Osteocyte (in vitro differentiated cells): Measurements from ENCODE around the gene PLEKHG3. TPM values are rescaled to one million over a fixed set of nuclear protein-coding genes. Genes with fewer than 3 reads are reported as not detected.
A peak's percentile ranks its signal among the peaks of the same experiment; 100 is the strongest.
"Not testable (repeated sequence)": the region's sequence is repeated elsewhere in the genome, so short reads cannot be mapped to it uniquely, and the experiment has no call there.

Source experiments
- DNase-seq: peaks from one replicate; pipeline ENCODE4 v3.0.0; 2021; ENCODE audit warnings: mixed read lengths; ENCODE audit not compliant: unreplicated experiment; ENCODE audit errors: extremely low spot score
- H3K27ac Mint-ChIP-seq: one replicate; pipeline ENCODE4 v1.8.0; 2021; ENCODE audit warnings: mild to moderate bottlenecking, mixed read lengths; ENCODE audit not compliant: unreplicated experiment
- H3K27me3 Mint-ChIP-seq: one replicate; pipeline ENCODE4 v1.8.0; 2021; ENCODE audit warnings: mixed read lengths; ENCODE audit not compliant: unreplicated experiment
- H3K36me3 Mint-ChIP-seq: one replicate; pipeline ENCODE4 v1.8.0; 2021; ENCODE audit warnings: mixed read lengths; ENCODE audit not compliant: unreplicated experiment
- H3K4me1 Mint-ChIP-seq: one replicate; pipeline ENCODE4 v1.8.0; 2021; ENCODE audit warnings: mixed read lengths; ENCODE audit not compliant: unreplicated experiment
- H3K4me3 Mint-ChIP-seq: one replicate; pipeline ENCODE4 v1.8.0; 2021; ENCODE audit warnings: mild to moderate bottlenecking, moderate library complexity, mixed read lengths; ENCODE audit not compliant: unreplicated experiment
- H3K9me3 Mint-ChIP-seq: one replicate; pipeline ENCODE4 v1.8.0; 2021; ENCODE audit warnings: mixed read lengths; ENCODE audit not compliant: unreplicated experiment
- long read RNA-seq: library from polyadenylated mRNA; unstranded; transcript quantifications from one replicate; pipeline ENCODE4 v2.0.0, GENCODE V29; 2021
- total RNA-seq: library from RNA; stranded (reverse); gene quantifications from 2 replicates; pipeline ENCODE4 v1.2.1, GENCODE V29; 2021
- TF ChIP-seq, protein P1 (sequence below): fragments of 200-600 bp; sonication (generic); IDR thresholded peaks from 2 replicates; pipeline ENCODE4 v1.5.0; 2021; ENCODE audit warnings: antibody characterized with exemption, mild to moderate bottlenecking, moderate library complexity

The PLEKHG3 gene
- total RNA-seq = 96.3 and 98.3 TPM in 2 replicates
- long read RNA-seq, partial matches to known transcripts = 7 of 16 reads
- long read RNA-seq, other reads (novel, unspliced or antisense) = 7 of 16 reads

DNA sequence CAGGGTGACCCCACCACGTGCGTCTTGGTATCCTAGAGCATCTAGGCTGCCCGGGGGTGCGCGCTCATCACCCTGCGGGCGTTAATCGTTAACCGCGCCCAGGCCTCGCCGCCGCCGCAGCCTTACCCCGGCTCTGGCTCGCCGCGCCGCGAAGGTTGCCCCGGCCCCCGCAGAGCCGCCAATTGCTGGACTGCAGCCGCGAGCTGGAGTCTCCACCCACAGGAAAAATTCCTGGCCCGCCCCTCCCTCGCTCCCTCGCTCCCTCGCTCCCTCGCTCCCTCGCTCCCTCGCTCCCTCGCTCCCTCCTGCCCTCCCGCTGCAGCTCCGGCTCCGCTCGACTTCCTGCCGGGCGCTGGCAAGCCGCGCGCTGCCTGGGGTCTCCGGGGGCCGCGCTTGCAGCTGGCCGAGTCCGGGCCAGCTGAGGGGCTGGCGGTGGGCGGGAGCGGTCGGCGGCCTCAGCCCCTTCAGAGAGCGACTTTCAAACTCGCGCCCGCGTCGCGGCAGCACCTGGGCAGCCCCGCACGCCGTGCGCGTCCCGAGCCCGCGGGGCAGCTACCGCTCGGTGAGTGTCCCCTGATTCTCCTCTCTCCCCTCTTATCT, at the start of gene PLEKHG3:
Gene PLEKHG3, plus strand, starts transcription at position 282 of the 600 bp plus-strand sequence. CDS start 23,208 bp downstream, outside the sequence.
- TF ChIP-seq, protein P1, sequence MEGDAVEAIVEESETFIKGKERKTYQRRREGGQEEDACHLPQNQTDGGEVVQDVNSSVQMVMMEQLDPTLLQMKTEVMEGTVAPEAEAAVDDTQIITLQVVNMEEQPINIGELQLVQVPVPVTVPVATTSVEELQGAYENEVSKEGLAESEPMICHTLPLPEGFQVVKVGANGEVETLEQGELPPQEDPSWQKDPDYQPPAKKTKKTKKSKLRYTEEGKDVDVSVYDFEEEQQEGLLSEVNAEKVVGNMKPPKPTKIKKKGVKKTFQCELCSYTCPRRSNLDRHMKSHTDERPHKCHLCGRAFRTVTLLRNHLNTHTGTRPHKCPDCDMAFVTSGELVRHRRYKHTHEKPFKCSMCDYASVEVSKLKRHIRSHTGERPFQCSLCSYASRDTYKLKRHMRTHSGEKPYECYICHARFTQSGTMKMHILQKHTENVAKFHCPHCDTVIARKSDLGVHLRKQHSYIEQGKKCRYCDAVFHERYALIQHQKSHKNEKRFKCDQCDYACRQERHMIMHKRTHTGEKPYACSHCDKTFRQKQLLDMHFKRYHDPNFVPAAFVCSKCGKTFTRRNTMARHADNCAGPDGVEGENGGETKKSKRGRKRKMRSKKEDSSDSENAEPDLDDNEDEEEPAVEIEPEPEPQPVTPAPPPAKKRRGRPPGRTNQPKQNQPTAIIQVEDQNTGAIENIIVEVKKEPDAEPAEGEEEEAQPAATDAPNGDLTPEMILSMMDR = no peak
- H3K36me3 Mint-ChIP-seq = no peaks in the 10 kb centered on the region
- H3K27ac Mint-ChIP-seq = peak within 1 kb of the TSS; percentile 81
- H3K4me1 Mint-ChIP-seq = peaks cover 53% of the 10 kb centered on the region
- peak within 1 kb of the TSS; percentile 84 for H3K4me3 Mint-ChIP-seq
- H3K9me3 Mint-ChIP-seq = no peaks in the 10 kb centered on the region
- peak; percentile 94 for DNase-seq
- H3K27me3 Mint-ChIP-seq = no peaks in the 10 kb centered on the region

DNA sequence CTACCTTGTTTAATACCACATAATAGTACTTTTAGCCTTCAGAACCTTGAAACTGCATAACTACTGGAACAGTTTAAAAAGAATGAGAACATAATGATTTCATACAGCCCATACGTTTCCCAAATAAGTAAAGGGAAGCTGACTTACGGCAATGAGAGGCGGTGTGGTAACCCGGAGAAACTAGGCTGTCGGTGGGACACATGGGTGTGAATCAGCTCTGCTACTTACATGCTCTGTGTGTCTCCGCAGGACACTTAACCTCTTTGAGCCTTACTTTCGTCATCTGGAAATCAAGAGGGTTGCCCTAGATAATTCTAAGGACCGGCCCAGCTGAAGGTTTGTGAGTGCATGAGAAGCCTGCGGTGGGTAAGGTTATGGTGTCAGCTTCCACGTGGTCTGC, 49.3 kb upstream of the PLEKHG3 start:
- Mint-ChIP-seq H3K4me3 (no peak overlapping the region), H3K9me3 (no peaks in the 10 kb centered on the region), H3K36me3 (no peaks in the 10 kb centered on the region), H3K4me1 (peaks cover 37% of the 10 kb centered on the region), H3K27ac (peak overlapping the region; percentile 95), H3K27me3 (no peaks in the 10 kb centered on the region)
- TF ChIP-seq, protein P1 = no peak
- DNase-seq = no peak

DNA sequence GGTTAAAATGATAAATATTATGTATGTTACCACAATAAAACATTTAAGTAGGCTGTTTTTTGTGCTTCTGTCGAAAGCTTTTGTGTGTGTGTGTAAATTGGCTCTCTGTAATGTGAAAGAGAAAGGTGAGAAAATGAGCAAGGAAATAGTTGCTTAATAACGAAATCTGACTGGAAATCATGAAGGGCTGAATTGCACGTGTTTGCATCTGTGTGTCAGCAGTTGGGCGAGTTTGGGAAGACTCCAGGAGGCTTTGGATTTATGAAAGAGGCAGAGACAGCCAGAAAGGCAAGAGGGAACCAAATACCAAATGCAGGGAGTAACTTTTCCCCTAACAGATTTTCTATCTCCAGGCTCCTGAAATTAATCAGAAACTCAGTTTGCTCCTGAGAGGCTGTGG, 47.2 kb upstream of the PLEKHG3 start:
- DNase-seq = no peak
- Mint-ChIP-seq H3K27me3 (no peaks in the 10 kb centered on the region), H3K4me1 (peaks cover 35% of the 10 kb centered on the region), H3K4me3 (no peak overlapping the region), H3K9me3 (no peaks in the 10 kb centered on the region), H3K27ac (peak overlapping the region; percentile 50), H3K36me3 (no peaks in the 10 kb centered on the region)
- TF ChIP-seq, protein P1 = no peak

DNA sequence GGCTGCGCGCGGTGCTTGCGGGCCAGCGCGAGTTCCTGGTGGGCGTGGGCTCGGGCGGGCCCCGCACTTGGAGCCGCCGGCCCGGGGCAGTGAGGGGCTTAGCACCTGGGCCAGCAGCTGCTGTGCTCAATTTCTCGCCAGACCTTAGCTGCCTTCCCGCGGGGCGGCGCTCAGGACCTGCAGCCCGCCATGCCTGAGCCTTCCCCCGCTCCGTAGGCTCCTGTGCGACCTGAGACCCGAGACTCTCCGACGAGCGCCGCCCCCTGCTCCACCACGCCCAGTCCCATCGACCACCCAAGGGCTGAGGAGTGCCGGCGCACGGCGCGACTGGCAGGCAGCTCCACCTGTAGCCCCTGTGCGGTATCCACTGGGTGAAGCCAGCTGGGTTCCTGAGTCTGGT, 46.0 kb upstream of the PLEKHG3 start:
- H3K4me1 Mint-ChIP-seq = peaks cover 33% of the 10 kb centered on the region
- no peaks in the 10 kb centered on the region for H3K27me3 Mint-ChIP-seq
- H3K4me3 Mint-ChIP-seq = no peak overlapping the region
- no peak for DNase-seq
- TF ChIP-seq, protein P1 = no peak
- H3K9me3 Mint-ChIP-seq = no peaks in the 10 kb centered on the region
- no peak overlapping the region for H3K27ac Mint-ChIP-seq
- no peaks in the 10 kb centered on the region for H3K36me3 Mint-ChIP-seq

DNA sequence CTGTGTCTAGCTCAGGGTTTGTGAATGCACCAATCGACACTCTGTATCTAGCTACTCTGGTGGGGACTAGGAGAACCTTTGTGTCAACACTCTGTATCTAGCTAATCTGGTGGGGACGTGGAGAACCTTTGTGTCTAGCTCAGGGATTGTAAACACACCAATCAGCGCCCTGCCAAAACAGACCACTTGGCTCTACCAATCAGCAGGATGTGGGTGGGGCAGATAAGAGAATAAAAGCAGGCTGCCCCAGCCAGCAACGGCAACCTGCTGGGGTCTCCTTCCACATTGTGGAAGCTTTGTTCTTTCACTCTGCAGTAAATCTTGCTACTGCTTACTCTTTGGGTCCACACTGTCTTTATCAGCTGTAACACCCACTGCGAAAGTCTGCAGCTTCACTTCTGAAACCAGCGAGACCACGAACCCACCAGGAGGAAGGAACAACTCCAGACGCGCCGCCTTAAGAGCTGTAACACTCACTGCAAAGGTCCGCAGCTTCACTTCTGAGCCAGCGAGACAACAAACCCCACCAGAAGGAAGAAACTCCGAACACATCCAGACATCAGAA, 45.4 kb upstream of the PLEKHG3 start:
- not testable (repeated sequence) for H3K27me3 Mint-ChIP-seq, H3K9me3 Mint-ChIP-seq, H3K27ac Mint-ChIP-seq, DNase-seq, H3K36me3 Mint-ChIP-seq, H3K4me3 Mint-ChIP-seq
- peaks cover 29% of the 10 kb centered on the region for H3K4me1 Mint-ChIP-seq
